ENCODE measurements around the gene IDH2.
"Not testable (repeated sequence)": the region's sequence is repeated elsewhere in the genome, so short reads cannot be mapped to it uniquely, and the experiment has no call there.

- TF ChIP-seq ARNTL (CRISPR knock-in tag; IDR thresholded peaks at IDR 0.05; ENCODE audit: borderline replicate concordance, low read depth); BACH2 (CRISPR knock-in tag; IDR thresholded peaks at IDR 0.05; ENCODE audit: borderline replicate concordance); POU6F1 (CRISPR knock-in tag; IDR thresholded peaks at IDR 0.05; ENCODE audit: borderline replicate concordance, low read depth): not testable (repeated sequence)
These were observed 37.3 kb upstream of the IDH2 start for GRCh38 chr15:90139549-90139948.
